GM23338 (cell line): Measurements from ENCODE around the gene GCHFR.

Experiments used
- CTCF ChIP-seq, 2 experiments: fragments of 200-600 bp in 1 of 2; sonication (generic) in 1 of 2; conservative IDR thresholded peaks; 2 replicates each; pipeline versions ENCODE4 v1.5.1 to v1.6.1; 2016 to 2017; ENCODE audit warnings: antibody characterized with exemption in 2 of 2, low read depth in 2 of 2, mild to moderate bottlenecking in 2 of 2, moderate library complexity in 1 of 2
- POLR2AphosphoS5 ChIP-seq: IDR thresholded peaks from 2 replicates; pipeline ENCODE4 v1.6.1; 2016; ENCODE audit warnings: antibody characterized with exemption, low read depth

DNA sequence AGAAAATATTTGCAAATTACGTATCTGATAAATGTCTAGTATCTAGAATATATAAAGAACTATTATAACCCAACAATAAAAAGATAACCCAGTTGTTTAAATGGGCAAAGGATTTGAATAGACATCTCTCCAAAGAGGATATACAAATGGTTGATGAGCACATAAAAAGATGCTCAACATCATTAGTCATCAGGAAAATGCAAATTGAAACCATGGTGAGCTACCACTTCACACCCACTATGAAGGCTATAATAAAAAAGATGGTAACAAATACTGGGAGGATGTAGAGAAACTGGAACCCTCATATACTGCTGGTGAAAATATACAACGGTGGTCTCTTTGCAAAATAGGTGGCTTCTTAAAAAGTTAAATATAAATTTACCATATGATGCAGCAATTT is 40.9 kb upstream of the GCHFR start:
- TF ChIP-seq CTCF (conservative IDR thresholded peaks at IDR 0.05; ENCODE audit: low read depth in 2 of 2) (no peak), POLR2AphosphoS5 (no peak)
